ENCODE data around the gene APP.
A peak's percentile ranks its signal among the peaks of the same experiment; 100 is the strongest.

The APP gene

DNA sequence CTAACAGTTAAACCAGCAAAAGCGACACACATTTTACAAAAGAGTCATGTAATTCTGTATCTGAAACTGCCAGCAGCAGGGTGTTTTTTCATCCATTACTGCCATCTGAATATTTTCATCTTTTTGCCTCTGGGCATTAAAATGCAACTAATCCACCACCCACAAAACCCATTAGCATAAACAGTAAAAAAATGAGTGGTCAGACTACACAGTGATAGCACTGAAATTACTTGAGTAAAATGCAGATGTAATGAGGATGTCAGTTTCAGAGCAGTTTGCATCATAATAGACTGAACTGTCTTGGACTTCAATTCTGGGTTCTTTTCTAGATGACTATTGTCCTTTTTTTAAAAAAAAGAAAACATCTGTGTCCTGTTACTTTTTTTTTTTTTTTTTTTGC is 303.5 kb downstream of the APP start:
- DNase-seq (ENCODE audit: low spot score): no peak

DNA sequence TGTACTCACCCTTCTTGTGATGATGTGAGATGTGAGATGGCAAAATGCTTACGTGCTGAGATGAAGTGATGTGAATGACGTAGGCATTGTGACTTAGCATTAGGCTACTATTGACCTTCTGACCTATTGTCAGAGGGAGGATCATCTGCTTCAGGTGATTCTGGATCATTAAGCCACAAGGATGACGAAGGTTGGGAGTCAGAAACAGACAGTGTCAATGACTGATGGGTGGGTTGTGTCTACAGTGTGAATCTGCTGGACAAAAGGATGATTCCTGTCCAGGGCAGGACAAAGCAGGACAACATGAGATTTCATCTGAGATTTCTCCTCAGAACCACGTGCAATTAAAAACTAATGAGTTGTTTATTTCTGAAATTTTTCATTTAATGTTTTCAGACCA is 306.8 kb downstream of the APP start:
- DNase-seq (ENCODE audit: low spot score): no peak

DNA sequence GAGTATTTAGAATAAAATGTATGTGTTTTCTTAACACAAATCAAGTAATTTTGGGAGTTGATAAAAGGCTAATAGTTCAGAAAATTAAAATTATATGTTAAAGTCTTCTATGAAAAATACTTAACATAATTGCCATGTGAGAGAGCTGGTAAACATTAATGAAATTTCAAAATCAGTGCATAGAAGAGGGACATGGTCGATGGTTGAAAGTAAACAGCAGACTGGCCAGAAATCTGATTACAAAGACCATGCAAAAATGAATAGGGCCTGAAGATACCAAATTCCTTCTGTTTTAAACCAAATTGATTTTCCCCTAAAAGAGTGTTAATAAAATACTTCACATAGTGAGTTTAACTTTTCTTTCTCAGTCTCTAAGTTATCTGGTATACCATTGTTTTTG is 307.5 kb downstream of the APP start:
- no peak for DNase-seq (ENCODE audit: low spot score)

DNA sequence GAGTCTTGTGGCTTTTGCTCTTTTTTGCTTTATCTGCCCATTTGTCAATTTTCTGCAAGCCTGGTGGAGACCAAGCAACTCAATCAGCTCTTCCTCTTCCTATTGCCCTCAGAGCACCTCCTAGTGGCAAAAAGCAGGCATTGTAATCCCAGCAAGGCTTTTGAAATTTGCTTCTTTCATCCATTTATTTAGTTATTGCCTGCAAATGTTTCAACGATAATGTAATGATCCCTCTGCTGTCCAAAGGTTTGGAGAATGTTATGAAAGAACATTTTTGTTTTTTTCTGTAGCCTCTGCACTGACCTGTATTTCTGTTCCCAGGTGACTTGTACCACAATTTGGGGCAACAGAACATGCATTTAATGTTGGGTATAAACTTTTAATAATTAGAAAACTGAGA is 308.0 kb downstream of the APP start:
- no peak for DNase-seq (ENCODE audit: low spot score)

DNA sequence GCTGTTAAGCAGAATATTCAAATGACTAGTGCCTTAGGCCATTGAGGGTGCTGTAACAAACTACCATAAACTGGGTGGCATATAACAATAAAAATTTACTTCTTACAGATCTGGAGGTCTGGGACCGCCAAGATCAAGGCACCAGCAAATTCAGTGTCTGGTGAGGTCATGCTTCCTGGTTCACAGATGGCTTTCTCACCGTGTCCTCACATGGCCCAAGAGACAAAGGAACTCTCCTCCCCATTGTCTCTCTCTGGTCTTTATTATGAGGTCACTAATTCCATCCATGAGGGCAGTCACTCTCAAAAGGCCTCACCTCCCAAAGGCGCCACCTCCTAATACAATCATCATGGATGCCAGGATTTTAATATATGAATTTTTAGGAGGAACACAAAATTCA is 308.5 kb downstream of the APP start:
- peak; percentile 84 for DNase-seq (ENCODE audit: low spot score)

DNA sequence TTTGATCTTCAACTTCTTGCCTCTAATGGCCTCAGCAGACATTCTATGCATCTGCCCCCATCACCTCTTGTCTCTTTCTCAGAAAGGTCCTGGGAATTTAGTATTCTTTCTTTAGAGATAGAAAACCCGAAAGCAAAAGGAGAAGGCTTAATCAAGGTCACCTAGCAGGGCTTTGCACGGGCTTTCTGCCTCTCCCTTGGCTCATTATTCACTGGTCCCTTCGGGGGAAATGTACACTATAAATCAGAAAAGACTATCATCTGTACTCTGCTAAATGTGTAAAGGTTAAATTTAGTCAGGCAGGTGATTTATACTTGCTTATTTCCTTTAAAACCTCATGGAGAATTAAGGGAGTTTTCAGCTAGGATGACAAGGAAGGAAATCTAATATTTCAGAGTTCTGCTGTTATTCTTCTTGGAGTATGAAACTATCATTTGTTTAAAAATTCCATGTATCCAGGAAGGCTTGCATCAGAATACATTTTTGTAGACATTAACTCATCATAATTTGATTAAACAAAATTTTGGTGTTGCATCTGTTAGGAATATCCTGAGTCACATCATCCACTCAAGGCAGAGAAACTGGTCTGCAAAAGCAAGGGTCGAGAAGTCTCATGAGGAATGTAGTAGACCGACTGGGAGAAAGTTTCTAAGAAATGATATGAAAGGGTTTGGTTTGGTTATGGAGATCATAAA is 311.2 kb downstream of the APP start:
- no peak for DNase-seq (ENCODE audit: low spot score)

DNA sequence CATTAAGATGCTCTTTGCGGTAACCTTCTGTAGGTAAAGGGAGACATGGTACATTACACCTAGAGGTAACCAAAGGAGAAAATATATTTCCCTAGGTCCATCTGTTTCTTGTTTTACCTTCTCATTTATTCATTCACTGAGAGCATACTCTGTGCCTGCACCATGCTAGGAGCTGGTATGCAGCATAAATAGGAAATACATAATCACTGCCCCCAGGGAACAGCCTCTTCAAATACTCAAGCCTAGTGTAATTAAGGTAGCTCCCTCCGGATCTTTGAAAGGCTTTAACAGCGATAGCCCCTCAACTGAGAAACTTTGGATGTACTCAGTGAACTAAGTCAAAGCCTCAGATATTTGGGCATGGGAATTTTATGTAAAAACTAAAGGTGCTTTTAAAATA is 312.2 kb downstream of the APP start:
- DNase-seq (ENCODE audit: low spot score): no peak

DNA sequence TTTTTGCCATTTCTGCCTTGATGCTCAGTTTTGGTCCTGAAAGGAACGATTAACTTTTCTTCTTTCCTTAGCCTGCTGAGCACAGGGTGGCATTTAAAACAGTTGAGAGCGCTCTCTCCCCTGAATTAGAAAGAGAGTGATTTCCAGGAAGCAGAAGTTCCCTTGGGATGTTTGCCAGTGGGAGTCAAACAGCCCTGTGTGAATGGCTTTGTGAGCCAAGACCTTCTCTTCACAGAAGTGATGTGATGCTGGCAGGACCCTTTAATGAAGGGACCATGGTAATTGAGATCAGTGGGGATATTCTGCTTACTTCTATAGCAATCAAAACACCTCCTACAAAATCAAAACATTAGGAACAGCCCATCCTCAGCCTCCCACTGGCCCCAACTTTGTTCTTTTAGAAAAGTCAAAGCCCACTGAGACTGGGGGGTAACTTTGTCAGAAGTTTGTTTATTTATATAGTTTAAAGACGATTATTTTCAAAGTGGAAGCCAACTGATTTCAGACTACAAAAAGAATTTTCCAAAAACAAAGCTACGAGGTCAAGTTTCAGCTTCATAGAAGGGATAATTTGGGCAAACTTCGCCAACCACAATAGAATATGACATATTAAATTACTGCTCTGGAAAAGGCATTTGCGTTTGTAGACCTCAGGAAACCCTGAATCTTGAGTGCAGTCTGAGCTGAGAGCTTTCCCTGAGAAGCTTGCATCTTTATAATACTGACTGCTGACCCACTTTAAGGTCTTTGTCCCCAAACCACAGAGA is 313.1 kb downstream of the APP start:
- DNase-seq (ENCODE audit: low spot score): no peak

DNA sequence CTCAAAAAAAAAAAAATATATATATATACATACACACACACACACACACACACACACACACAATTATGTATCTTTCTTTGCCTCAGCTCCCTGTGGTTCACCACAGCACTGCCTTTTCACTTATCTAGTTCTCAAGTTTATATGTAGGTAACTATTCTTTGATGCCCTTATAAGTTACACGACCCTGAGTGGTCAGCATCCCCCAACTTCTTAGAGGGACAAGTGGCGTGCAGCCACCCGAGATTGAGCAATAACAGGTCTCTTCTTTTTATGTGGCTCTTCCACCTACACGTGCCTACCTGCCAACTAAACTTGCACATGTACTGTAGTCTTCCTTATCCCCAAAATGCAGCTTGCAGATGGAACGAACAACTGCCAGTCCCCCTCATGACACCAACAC is 315.0 kb downstream of the APP start:
- no peak for DNase-seq (ENCODE audit: low spot score)

DNA sequence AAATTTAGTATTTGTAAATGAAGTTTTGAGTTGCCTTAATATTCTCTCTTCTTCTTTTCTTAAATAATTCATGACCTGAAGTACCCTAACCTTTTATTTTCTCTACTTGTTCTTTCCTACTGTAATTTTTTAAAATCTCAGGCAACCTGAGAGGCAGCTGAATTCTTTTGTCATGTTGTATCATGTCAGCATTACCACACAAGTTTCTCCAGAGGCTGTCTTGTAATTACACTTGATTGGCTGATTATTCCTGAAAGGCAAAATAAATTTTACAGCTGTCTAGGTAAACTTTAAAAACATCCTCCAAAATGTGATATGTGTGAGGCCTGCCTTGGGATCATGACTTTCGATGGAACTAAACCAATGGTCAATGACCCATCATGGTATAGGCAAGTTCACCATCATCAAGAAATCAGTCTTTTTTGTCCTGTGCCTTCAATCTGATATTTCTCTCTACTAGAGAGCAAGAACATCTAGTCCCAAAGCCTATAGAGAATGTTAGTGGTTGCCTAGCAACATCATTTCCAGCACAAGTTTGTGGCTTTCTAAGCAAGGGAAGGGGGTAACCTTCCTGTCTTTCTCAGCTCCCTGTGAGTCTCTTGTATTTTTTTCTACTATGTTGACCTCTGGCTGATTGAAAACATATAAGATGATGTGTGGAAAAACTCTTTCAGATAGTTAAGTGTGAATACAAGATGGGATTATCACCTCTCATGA is 320.3 kb downstream of the APP start:
- no peak for DNase-seq (ENCODE audit: low spot score)

DNA sequence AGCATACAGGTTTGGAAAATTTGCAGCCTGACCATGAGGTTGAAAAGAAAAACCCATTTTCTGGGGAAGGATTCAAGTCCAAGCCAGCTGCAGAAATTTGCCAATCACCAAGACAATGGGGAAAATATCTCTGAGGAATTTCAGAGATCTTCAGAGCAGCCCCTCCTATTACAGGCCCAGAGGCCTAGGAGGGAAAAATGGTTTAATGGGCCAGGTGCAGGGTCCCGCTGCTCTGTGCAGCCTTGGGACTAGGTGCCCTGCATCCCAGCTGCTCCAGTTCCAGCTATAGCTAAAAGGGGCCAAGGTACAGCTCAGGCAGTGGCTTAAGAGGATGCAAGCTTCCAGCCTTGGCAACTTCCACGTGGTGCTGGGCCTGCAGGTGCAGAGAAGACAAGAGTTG is 322.3 kb downstream of the APP start:
- DNase-seq (ENCODE audit: low spot score): no peak

DNA sequence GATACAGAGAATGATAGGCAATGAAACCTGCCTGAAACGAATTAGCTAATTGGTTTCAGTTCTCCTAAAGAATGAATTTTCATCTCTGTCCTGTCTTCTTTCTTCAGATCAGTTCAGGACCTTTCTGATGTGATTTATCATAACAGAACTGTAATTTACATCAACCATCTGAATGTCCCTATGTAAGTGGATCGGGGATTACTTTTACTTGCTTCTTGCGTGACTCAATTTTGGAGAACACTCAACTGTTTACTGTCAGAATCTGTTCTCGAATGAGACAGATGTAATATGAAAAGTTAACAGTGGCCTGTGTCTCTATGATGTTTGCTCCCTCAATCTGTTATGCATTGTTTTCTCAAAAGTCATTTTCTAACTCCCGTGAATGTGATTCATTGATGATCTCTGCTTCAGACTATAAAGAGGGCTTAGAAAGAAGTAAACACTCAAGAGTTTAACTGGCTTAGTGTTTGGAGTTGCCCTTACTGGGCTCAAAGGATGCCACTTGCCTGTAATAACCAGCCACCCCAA is 324.8 kb downstream of the APP start:
- DNase-seq (ENCODE audit: low spot score): no peak

DNA sequence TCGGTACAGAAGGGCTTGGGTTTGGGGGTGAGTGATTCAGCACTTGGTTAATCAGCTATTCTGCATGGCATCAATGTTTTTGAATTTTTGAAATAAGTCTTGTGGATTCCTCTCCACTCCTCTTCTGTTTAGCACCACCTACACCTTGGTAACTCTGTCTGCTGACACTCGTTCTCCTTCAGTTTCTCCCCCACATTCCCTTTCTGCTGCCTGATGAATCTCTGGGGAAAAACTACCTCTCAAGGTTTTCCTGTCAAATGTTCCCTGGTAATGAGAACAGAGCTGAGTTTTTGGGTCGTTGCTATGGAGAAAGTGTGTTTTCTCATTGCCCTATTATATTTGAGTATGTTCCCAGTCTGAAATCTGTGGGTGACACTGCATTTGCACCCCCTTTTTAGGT is 327.6 kb downstream of the APP start:
- DNase-seq (ENCODE audit: low spot score): no peak

DNA sequence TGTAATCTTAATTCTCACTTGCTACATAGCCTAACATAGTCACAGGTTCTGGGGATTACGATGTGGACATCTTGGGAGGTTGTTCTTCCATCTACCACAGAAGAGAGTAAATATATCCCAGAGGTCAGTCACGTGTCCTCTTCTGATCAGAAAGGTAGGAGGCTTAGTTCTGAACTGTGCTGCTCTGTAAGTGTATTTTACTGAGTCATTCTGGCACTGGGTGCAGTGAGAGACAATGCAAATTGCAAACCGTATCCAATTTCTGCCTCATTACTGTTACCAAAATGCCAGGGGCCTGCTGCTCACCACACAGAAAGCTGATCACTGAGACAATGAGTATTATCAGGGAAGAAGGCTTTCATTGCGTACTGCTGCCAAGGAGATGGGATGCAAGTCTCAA is 331.8 kb downstream of the APP start:
- DNase-seq (ENCODE audit: low spot score): no peak

DNA sequence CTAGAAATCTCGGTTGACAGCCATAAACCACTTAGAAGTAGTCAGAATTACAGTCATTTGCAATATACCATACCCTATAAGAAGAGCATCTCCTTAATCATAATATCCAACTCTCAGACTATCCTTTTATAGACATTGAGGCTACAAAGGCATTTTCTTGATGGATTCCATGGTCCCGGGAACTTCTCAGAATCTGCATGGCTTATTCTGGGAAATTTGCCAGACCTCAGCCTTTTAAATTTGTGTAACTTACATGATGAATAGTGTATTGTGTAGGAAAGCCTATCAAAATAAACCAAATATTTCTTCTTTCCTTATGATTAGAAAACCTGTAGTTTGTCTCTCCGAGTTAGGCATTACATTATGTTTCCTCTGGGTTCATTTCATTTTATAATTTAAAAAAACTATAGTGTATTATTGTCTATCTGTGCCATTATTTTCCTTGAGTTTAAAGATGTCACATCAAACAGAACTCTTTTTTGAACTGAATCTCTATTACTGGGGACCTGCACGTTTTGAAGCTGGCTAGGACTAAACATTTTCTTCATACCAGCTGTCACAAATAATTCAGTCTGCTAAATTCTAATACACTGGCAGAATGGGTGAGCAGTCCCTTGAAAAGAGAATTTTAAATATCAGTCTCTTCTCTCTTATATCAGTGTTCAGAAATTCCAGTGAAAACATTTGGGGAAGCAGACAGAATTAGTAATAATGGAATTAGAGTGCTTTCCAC is 332.9 kb downstream of the APP start:
- no peak for DNase-seq (ENCODE audit: low spot score)

DNA sequence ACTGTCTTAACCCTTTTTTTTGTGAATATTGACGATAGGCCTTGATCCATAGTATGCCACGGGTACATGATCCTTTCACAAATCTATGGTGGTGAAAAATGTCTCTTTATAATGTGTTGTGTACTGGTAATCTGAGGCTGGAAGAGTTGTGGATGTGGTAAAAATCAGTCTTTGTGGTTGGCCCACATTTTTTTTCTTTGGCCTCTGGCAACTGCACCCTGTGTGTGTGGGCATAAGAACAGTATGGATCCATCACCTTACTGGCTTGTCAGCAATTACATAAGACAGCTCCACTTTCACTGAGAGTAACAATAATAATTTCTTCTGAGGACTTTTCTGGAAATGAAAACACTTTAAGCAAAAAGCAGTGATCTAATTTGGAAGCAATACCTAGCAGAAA is 334.2 kb downstream of the APP start:
- DNase-seq (ENCODE audit: low spot score): no peak

DNA sequence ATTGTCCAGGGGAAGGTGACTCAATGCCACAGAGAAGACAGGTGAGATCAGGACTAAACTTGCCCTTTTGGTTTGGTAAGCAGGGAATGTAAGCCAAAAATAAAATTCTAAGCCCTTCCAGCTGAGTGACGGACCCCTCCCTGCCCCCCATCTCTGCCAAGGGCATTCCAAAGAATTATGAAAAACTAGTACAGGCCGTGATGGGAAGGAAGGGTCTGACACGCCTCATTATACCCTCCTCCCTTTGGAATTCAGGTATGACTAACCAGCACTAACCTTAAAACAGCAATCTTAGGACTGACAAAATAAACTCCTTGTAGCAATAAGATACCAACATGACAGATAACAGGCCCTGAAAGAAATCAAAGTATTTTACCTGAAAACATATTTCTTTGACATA is 336.2 kb downstream of the APP start:
- DNase-seq (ENCODE audit: low spot score): no peak

DNA sequence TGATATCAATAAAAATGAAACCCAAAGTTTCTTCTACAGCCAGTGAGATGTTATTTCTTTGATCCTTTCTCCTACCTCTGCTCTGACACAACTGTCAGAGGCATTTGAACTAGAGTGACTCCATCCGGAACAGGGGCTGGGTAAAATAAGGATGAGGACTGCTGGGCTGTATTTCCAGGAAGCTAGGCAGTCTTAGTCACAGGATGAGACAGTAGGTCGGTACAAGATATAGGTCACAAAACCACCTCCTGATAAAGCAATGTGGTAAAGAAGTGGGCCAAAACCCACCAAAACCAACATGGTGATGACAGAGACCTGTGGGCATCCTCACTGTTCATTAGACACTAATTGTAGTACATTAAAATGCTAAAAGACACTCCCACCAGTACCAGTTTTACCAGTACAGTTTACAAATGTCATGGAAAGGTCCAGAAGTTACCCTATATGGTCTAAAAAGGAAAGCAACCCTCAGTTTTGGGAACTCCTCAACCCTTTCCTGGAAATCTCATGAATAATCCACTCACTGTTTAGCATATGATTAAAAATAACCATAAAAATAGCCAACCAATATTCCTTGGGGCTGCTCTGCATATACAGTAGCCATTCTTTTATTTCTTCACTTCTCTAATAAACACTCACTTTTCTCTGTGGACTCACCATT is 339.1 kb downstream of the APP start:
- peak; percentile 73 for DNase-seq (ENCODE audit: low spot score)
